Liver (tissue), 9 donors: ENCODE results near the gene CORO2B. TPM values are rescaled to one million over a fixed set of nuclear protein-coding genes. Genes with fewer than 3 reads are reported as not detected.

Experiments used
- DNase-seq: peaks from one replicate; pipeline ENCODE4 v3.0.0-alpha.2; 2017; ENCODE audit warnings: low spot score
- H3K27ac ChIP-seq, 2 donors: one replicate each; pipeline ENCODE4 v1.7.0; 2013; ENCODE audit warnings: inconsistent platforms in 2 of 2, low read length in 2 of 2, control low read depth in 1 of 2, low read depth in 1 of 2, mild to moderate bottlenecking in 1 of 2
- H3K27me3 ChIP-seq, 4 donors: one replicate each; pipeline versions ENCODE4 v1.6.1 to v1.7.0; 2013; ENCODE audit warnings: low read length in 3 of 4, inconsistent platforms in 1 of 4, mild to moderate bottlenecking in 1 of 4, moderate library complexity in 1 of 4; ENCODE audit not compliant: control insufficient read depth in 4 of 4, insufficient read depth in 4 of 4
- H3K36me3 ChIP-seq, 4 donors: one replicate each; pipeline versions ENCODE4 v1.6.1 to v1.7.0; 2013; ENCODE audit warnings: low read length in 3 of 4, mild to moderate bottlenecking in 3 of 4, low read depth in 1 of 4, moderate library complexity in 1 of 4; ENCODE audit not compliant: control insufficient read depth in 4 of 4, insufficient read depth in 3 of 4
- H3K4me1 ChIP-seq, 4 donors: one replicate each; pipeline versions ENCODE4 v1.6.1 to v1.7.0; 2013; ENCODE audit warnings: low read length in 3 of 4, mild to moderate bottlenecking in 3 of 4, moderate library complexity in 1 of 4; ENCODE audit not compliant: control insufficient read depth in 4 of 4, insufficient read depth in 4 of 4
- H3K4me3 ChIP-seq, 3 donors: one replicate each; pipeline versions ENCODE4 v1.6.1 to v1.7.0; 2013; ENCODE audit warnings: low read length in 3 of 3, control low read depth in 1 of 3, low read depth in 1 of 3, mild to moderate bottlenecking in 1 of 3
- H3K9ac ChIP-seq, 2 donors: one replicate each; pipeline ENCODE4 v1.7.0; 2013; ENCODE audit warnings: low read length in 2 of 2, mild to moderate bottlenecking in 2 of 2, moderate library complexity in 2 of 2, control low read depth in 1 of 2, low read depth in 1 of 2
- H3K9me3 ChIP-seq, 4 donors: one replicate each; pipeline versions ENCODE4 v1.6.1 to v1.7.0; 2013; ENCODE audit warnings: low read length in 3 of 4; ENCODE audit not compliant: control insufficient read depth in 4 of 4
- EGR1 ChIP-seq, 2 donors: IDR thresholded peaks; 2 replicates each; pipeline ENCODE4 v1.6.1; 2016 to 2018; ENCODE audit warnings: antibody characterized with exemption in 2 of 2, low read depth in 2 of 2
- FOXA1 ChIP-seq: IDR thresholded peaks from 2 replicates; pipeline ENCODE4 v1.6.1; 2016; ENCODE audit warnings: antibody characterized with exemption
- FOXA2 ChIP-seq: IDR thresholded peaks from 2 replicates; pipeline ENCODE4 v1.6.1; 2016; ENCODE audit warnings: antibody characterized with exemption
- GABPA ChIP-seq, 2 donors: IDR thresholded peaks in 1 of 2; conservative IDR thresholded peaks in 1 of 2; 2 replicates each; pipeline ENCODE4 v1.6.1; 2016; ENCODE audit warnings: antibody characterized with exemption in 2 of 2, mild to moderate bottlenecking in 1 of 2, moderate library complexity in 1 of 2
- HNF4A ChIP-seq, 2 donors: conservative IDR thresholded peaks; 2 replicates each; pipeline ENCODE4 v1.6.1; 2016; ENCODE audit warnings: antibody characterized with exemption in 2 of 2, mild to moderate bottlenecking in 2 of 2
- HNF4G ChIP-seq: IDR thresholded peaks from 2 replicates; pipeline ENCODE4 v1.6.1; 2016; ENCODE audit warnings: antibody characterized with exemption
- JUND ChIP-seq, 2 donors: IDR thresholded peaks; 2 replicates each; pipeline ENCODE4 v1.6.1; 2016; ENCODE audit warnings: antibody characterized with exemption in 2 of 2
- NR2F2 ChIP-seq: IDR thresholded peaks from 2 replicates; pipeline ENCODE4 v1.6.1; 2016; ENCODE audit warnings: antibody characterized with exemption
- RAD21 ChIP-seq, 2 donors: IDR thresholded peaks; 2 replicates each; pipeline ENCODE4 v1.6.1; 2016; ENCODE audit warnings: antibody characterized with exemption in 2 of 2, mild to moderate bottlenecking in 2 of 2
- RXRA ChIP-seq, 2 donors: IDR thresholded peaks; 2 replicates each; pipeline ENCODE4 v1.6.1; 2017 to 2018; ENCODE audit warnings: antibody characterized with exemption in 2 of 2, mild to moderate bottlenecking in 1 of 2
- SP1 ChIP-seq: IDR thresholded peaks from 2 replicates; pipeline ENCODE4 v1.6.1; 2018; ENCODE audit warnings: antibody characterized with exemption, mild to moderate bottlenecking
- TAF1 ChIP-seq: conservative IDR thresholded peaks from 2 replicates; pipeline ENCODE4 v1.6.1; 2016; ENCODE audit warnings: antibody characterized with exemption, mild to moderate bottlenecking
- YY1 ChIP-seq: IDR thresholded peaks from 2 replicates; pipeline ENCODE4 v1.6.1; 2016; ENCODE audit warnings: antibody characterized with exemption, mild to moderate bottlenecking
- WGBS: extraction: QIAGEN DNeasy Blood & Tissue Kit; methylation state at CpG from one replicate; pipeline ENCODE4 v1.1.7; 2013; 5-methylcytosine and 5-hydroxymethylcytosine counted together
- polyA plus RNA-seq, 2 donors: library from polyadenylated mRNA; stranded (reverse) in 1 of 2; unstranded in 1 of 2; fragments of 200-250 nt in 1 of 2; fragments of >200 nt in 1 of 2; fragmentation: Nextera tagmentation in 1 of 2; extraction: Ambion mirVana in 1 of 2; gene quantifications; one replicate each; pipeline versions ENCODE4 v1.2.1 to v1.2.3, GENCODE V29; 2013 to 2015
- total RNA-seq, 2 donors: library from RNA; depleted of rRNA; stranded (reverse); fragments of >200 nt; gene quantifications; one replicate each; pipeline ENCODE4 v1.2.3, GENCODE V29; 2014
- TF ChIP-seq, protein P1 (sequence below): IDR thresholded peaks from 2 replicates; pipeline ENCODE4 v1.6.1; 2016; ENCODE audit warnings: antibody characterized with exemption
- TF ChIP-seq, protein P2 (sequence below): IDR thresholded peaks from 2 replicates; pipeline ENCODE4 v1.6.1; 2016; ENCODE audit warnings: antibody characterized with exemption, mild to moderate bottlenecking
- TF ChIP-seq, protein P3 (sequence below): fragments of 150-350 bp; IDR thresholded peaks from 2 replicates; pipeline ENCODE4 v1.5.1; 2017; ENCODE audit warnings: improper control_type of control experiment, low read depth, low read length; ENCODE audit not compliant: missing input control
- TF ChIP-seq, protein P4 (sequence below): IDR thresholded peaks from 2 replicates; pipeline ENCODE4 v1.6.1; 2016; ENCODE audit warnings: antibody characterized with exemption
- TF ChIP-seq, protein P5 (sequence below): IDR thresholded peaks from 2 replicates; pipeline ENCODE4 v1.6.1; 2016; ENCODE audit warnings: antibody characterized with exemption
- donor health status: healthy.
- donor health status: healthy.
- donor health status: healthy.
- donor health status: healthy.
- donor health status: healthy.

CORO2B gene
- total and polyA plus RNA-seq, 4 donors: 0.15 to 0.65 (median 0.52) TPM

DNA sequence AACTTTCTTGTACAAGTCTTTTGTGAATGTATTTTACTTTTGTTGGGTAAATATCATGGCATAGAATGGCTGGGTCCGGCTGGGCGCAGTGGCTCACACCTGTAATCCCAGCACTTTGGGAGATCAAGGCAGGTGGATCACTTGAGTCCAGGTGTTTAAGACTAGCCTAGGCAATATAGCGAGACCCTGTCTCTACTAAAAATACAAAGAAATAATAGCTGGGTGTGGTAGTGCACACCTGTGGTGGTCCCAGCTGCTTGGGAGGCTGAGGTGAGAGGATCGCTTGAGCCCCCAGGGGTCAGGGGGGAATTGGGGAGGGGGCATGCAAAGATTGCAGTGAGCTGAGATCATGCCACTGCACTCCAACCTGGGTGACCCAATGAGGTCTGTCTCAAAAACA, 189.0 kb downstream of the CORO2B start:
- no peaks in the 10 kb centered on the region for H3K4me1 ChIP-seq
- H3K27me3 ChIP-seq: no peaks in the 10 kb centered on the region
- H3K9me3 ChIP-seq: no peaks in the 10 kb centered on the region
- no peak overlapping the region for H3K9ac ChIP-seq
- TF ChIP-seq SP1 (no peak), GABPA (IDR thresholded peaks at IDR 0.05 in 1 of 2, conservative IDR thresholded peaks at IDR 0.05 in 1 of 2) (no peak), TAF1 (no peak), YY1 (no peak), HNF4G (no peak), FOXA1 (no peak), JUND (IDR thresholded peaks at IDR 0.05) (no peak), NR2F2 (no peak), RAD21 (IDR thresholded peaks at IDR 0.05) (no peak), RXRA (IDR thresholded peaks at IDR 0.05) (no peak), HNF4A (conservative IDR thresholded peaks at IDR 0.05) (no peak), FOXA2 (no peak), EGR1 (IDR thresholded peaks at IDR 0.05; ENCODE audit: low read depth in 2 of 2) (no peak)
- TF ChIP-seq, protein P1, sequence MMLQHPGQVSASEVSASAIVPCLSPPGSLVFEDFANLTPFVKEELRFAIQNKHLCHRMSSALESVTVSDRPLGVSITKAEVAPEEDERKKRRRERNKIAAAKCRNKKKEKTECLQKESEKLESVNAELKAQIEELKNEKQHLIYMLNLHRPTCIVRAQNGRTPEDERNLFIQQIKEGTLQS: no peak
- TF ChIP-seq, protein P2, sequence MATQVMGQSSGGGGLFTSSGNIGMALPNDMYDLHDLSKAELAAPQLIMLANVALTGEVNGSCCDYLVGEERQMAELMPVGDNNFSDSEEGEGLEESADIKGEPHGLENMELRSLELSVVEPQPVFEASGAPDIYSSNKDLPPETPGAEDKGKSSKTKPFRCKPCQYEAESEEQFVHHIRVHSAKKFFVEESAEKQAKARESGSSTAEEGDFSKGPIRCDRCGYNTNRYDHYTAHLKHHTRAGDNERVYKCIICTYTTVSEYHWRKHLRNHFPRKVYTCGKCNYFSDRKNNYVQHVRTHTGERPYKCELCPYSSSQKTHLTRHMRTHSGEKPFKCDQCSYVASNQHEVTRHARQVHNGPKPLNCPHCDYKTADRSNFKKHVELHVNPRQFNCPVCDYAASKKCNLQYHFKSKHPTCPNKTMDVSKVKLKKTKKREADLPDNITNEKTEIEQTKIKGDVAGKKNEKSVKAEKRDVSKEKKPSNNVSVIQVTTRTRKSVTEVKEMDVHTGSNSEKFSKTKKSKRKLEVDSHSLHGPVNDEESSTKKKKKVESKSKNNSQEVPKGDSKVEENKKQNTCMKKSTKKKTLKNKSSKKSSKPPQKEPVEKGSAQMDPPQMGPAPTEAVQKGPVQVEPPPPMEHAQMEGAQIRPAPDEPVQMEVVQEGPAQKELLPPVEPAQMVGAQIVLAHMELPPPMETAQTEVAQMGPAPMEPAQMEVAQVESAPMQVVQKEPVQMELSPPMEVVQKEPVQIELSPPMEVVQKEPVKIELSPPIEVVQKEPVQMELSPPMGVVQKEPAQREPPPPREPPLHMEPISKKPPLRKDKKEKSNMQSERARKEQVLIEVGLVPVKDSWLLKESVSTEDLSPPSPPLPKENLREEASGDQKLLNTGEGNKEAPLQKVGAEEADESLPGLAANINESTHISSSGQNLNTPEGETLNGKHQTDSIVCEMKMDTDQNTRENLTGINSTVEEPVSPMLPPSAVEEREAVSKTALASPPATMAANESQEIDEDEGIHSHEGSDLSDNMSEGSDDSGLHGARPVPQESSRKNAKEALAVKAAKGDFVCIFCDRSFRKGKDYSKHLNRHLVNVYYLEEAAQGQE: no peak
- TF ChIP-seq, protein P3, sequence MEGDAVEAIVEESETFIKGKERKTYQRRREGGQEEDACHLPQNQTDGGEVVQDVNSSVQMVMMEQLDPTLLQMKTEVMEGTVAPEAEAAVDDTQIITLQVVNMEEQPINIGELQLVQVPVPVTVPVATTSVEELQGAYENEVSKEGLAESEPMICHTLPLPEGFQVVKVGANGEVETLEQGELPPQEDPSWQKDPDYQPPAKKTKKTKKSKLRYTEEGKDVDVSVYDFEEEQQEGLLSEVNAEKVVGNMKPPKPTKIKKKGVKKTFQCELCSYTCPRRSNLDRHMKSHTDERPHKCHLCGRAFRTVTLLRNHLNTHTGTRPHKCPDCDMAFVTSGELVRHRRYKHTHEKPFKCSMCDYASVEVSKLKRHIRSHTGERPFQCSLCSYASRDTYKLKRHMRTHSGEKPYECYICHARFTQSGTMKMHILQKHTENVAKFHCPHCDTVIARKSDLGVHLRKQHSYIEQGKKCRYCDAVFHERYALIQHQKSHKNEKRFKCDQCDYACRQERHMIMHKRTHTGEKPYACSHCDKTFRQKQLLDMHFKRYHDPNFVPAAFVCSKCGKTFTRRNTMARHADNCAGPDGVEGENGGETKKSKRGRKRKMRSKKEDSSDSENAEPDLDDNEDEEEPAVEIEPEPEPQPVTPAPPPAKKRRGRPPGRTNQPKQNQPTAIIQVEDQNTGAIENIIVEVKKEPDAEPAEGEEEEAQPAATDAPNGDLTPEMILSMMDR: no peak
- TF ChIP-seq, protein P4, sequence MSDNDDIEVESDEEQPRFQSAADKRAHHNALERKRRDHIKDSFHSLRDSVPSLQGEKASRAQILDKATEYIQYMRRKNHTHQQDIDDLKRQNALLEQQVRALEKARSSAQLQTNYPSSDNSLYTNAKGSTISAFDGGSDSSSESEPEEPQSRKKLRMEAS: no peak
- TF ChIP-seq, protein P5, sequence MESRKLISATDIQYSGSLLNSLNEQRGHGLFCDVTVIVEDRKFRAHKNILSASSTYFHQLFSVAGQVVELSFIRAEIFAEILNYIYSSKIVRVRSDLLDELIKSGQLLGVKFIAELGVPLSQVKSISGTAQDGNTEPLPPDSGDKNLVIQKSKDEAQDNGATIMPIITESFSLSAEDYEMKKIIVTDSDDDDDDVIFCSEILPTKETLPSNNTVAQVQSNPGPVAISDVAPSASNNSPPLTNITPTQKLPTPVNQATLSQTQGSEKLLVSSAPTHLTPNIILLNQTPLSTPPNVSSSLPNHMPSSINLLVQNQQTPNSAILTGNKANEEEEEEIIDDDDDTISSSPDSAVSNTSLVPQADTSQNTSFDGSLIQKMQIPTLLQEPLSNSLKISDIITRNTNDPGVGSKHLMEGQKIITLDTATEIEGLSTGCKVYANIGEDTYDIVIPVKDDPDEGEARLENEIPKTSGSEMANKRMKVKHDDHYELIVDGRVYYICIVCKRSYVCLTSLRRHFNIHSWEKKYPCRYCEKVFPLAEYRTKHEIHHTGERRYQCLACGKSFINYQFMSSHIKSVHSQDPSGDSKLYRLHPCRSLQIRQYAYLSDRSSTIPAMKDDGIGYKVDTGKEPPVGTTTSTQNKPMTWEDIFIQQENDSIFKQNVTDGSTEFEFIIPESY: no peak
- 69% methylated on average over 4 of the region's 4 CpGs for whole genome bisulfite sequencing
- DNase-seq: no peak
- no peaks in the 10 kb centered on the region for H3K36me3 ChIP-seq
- no peak overlapping the region for H3K4me3 ChIP-seq
- H3K27ac ChIP-seq: no peak overlapping the region
